ENCODE data around the gene MPZL3. TPM values are rescaled to one million over a fixed set of nuclear protein-coding genes. Genes with fewer than 3 reads are reported as not detected.
A peak's percentile ranks its signal among the peaks of the same experiment; 100 is the strongest.

The MPZL3 gene, protein sequence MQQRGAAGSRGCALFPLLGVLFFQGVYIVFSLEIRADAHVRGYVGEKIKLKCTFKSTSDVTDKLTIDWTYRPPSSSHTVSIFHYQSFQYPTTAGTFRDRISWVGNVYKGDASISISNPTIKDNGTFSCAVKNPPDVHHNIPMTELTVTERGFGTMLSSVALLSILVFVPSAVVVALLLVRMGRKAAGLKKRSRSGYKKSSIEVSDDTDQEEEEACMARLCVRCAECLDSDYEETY
- total RNA-seq = 10 to 100 TPM; 52.7 to 72.0 (median 56.4) TPM

DNA sequence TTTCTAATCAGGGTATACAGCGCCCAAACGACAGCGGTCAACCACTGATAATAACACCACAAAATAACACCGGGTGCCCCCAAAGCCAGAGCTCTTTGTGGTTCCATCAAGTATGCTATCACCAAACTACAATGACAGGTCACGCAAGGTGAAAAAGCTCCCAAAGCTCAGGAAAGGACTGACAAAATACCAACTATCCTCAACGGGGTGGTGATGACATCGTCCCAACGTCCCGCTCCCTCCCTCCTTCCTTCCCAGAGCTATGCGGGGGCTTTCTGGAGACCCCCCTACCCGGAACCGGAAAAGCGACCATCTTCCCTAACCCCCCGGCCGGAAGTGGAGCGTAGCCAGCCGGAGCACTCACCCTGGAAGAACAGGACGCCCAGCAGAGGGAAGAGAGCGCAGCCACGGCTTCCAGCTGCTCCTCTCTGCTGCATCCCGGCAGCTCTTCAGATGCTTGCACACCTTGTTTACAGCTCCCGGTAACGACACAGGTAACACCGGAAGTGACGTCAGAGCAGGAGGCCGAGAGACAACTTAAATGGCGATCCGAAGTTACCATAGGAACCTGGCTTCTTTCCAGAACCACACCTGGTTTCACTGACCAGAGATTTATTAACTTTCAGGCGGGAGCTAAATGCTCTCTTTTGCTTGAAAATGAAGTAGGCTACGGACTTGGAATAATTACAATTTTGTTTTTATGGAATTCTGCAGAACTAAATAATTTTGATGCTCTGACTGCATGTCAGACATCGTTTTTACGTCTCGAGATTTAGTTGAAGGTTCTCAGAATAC is at the start of gene MPZL3:
Gene MPZL3, minus strand, starts transcription at position 508 of the 795 bp plus-strand sequence. Its CDS starts 71 bp downstream, at position 437.
- no peaks in the 10 kb centered on the region for H3K9me3 Mint-ChIP-seq
- ATAC-seq (peak; percentile 67 to 73), DNase-seq (peak; percentile 75)
- H3K4me1 Mint-ChIP-seq (ENCODE audit: low read depth) = peaks cover 42% of the 10 kb centered on the region
- peaks cover 15% of the 10 kb centered on the region for H3K36me3 Mint-ChIP-seq (ENCODE audit: insufficient read depth)
- H3K4me3 Mint-ChIP-seq = peak within 1 kb of the TSS; percentile 97
- H3K27me3 Mint-ChIP-seq (ENCODE audit: low read depth) = no peaks in the 10 kb centered on the region

DNA sequence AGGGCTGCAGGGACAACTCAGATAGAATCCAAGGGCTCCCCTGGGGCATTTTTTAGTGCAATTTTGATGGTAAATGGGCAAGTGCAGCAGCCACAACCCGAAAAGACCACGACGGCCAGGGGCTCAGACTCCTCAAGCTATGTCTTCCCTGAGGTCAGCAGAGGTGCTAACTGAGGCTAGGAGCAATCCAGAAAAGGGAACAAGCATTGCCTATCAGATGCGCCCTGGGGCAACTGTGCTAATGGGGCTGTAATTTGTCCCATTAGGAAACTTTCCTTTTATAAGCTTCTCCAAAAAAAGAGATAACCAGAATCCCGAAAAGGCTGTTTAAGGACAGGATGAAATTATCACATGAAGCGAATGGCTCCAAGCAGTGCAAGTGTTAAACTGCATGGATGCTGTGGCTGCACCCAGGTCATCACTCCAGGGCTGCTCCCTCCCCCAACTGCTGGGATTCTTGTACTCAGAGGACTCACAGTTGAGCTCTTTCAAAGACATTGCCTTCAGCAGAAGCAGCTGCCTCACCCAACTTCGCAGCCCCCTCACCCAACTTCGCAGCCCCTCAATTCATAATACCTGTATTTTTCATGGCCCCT is 49.5 kb upstream of the MPZL3 start:
- H3K27me3 Mint-ChIP-seq (ENCODE audit: low read depth) = no peaks in the 10 kb centered on the region
- no peak overlapping the region for H3K4me3 Mint-ChIP-seq
- peaks cover 40% of the 10 kb centered on the region for H3K4me1 Mint-ChIP-seq (ENCODE audit: low read depth)
- DNase-seq (no peak), ATAC-seq (no peak)
- peaks cover 11% of the 10 kb centered on the region for H3K36me3 Mint-ChIP-seq (ENCODE audit: insufficient read depth)
- no peaks in the 10 kb centered on the region for H3K9me3 Mint-ChIP-seq

DNA sequence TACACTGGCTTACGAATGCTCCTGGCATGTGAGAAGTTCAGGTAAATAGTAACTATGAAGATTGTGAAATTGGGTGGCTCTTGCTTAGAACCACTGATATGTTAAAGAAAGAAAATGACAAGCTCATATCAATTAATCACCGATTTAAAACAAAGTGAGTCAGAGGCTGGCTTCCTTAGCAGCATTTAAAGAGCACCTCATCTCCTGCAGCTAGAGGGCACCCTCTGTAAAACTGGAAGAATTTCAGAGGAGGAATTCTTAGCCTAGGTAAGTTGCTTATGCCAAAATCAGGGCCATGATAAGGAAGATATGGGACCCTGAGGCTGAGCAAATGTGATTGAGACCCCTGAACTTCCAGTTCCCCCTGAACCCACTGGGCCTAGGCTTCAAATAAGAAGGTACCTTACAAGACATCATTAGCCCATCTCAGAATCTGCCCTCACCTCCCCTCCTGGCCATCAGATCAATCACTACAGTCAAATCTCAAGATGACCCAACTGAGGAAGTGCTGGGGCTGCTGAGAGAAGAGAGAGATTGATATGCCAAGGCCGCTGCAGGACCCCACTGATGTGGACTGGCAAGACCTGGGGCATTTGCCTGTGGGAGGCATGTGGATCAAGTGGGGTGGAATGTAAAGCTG is 43.8 kb upstream of the MPZL3 start:
- Mint-ChIP-seq H3K27me3 (ENCODE audit: low read depth) (no peaks in the 10 kb centered on the region), H3K9me3 (no peaks in the 10 kb centered on the region), H3K4me1 (ENCODE audit: low read depth) (peaks cover 16% of the 10 kb centered on the region), H3K36me3 (ENCODE audit: insufficient read depth) (no peaks in the 10 kb centered on the region), H3K4me3 (no peak overlapping the region)
- ATAC-seq (peak; percentile 82 to 93), DNase-seq (peak; percentile 45)

DNA sequence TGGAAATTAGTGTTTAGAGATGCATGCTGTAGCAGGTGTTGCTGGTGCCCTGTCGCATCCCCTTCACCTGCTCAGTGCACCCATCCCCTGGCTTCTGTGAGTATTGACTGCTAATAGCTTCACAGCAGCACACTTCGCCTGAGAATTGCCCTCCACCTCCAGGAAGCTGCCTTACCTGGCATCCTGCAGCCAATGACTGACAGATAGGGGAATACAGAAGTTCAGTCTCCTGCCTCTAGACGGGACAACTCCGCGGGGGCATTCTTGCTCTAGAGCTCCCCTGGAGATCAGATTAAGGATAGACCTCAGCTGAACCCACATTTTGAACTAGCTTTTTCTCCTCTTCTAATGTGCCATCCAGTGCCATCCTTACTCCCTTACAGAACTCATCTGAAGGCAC is 43.0 kb upstream of the MPZL3 start:
- no peaks in the 10 kb centered on the region for H3K36me3 Mint-ChIP-seq (ENCODE audit: insufficient read depth)
- ATAC-seq (no peak), DNase-seq (no peak)
- H3K9me3 Mint-ChIP-seq = no peaks in the 10 kb centered on the region
- H3K4me3 Mint-ChIP-seq = no peak overlapping the region
- peaks cover 17% of the 10 kb centered on the region for H3K4me1 Mint-ChIP-seq (ENCODE audit: low read depth)
- H3K27me3 Mint-ChIP-seq (ENCODE audit: low read depth) = no peaks in the 10 kb centered on the region

DNA sequence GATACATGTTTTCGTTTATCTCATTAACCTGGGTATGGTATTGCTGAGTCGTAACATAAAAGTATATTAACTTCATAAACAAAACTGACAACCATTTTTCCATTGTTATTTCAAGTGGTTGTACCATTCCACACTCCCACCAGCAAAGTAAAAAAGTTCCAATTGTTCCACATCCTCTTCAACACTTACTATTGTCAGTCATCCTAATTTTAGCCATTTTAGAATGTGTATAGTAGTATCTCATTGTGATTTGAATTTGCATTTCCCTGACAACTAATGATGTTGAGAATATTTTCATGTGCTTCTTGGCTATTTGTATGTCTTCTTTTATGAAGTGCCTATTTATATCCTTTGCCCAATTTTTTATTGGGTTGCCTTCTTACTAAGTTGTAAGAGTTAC is 41.9 kb upstream of the MPZL3 start:
- Mint-ChIP-seq H3K4me1 (ENCODE audit: low read depth) (peaks cover 20% of the 10 kb centered on the region), H3K9me3 (peaks cover 3% of the 10 kb centered on the region), H3K36me3 (ENCODE audit: insufficient read depth) (no peaks in the 10 kb centered on the region), H3K27me3 (ENCODE audit: low read depth) (no peaks in the 10 kb centered on the region), H3K4me3 (no peak overlapping the region)
- DNase-seq (no peak), ATAC-seq (no peak)

DNA sequence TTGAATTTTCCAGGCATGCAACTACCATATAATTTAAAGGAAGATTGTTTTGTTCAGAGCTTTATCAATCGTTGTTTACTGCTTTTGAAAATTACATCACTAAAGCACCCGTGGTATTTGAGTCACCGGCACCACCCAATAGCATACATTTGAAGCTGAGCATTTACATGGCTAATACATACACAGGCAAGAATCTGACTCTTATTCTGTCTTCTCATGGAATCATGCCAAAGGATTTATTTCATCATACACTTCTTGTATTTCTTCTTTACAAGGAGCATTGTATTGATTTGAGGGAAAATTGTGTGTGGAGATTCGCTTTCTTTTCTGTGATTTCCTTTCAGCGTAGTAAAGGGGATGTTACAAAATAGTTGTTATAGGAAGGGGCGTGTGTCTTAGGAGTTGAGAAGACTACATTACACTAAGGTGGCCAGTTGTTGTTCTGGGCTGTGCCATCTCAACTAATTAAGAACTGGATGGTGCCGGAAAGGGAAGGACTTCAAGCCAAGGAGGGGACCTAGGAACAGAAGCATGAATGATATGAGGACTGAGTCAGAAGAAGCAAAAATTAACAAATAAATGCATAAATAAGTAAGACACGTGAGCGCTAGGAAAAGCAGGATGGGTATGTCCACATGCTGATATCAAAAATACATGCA is 39.4 kb upstream of the MPZL3 start:
- no peak for ATAC-seq
- Mint-ChIP-seq H3K36me3 (ENCODE audit: insufficient read depth) (no peaks in the 10 kb centered on the region), H3K27me3 (ENCODE audit: low read depth) (no peaks in the 10 kb centered on the region), H3K4me3 (no peak overlapping the region), H3K4me1 (ENCODE audit: low read depth) (peaks cover 28% of the 10 kb centered on the region), H3K9me3 (peaks cover 3% of the 10 kb centered on the region)
- no peak for DNase-seq

DNA sequence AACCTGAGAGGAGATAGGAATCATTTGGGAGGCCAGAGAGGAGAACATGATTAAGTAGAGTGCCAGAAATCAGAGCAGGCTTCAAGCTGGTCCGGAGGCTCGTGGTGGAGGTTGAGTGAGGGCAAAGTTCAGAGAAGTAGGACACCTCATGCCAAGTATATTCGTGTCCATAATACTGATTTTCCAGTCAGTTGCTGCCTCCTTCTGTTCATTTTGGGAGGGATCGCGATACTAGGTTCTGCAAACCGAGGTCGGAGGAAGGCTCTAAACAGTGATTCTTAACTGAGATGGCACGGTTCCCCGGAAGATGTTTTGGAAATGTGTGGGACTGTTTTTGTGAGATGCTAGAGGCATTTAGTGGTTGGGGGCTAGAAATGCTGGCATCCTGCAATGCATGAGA is 38.8 kb upstream of the MPZL3 start:
- H3K4me3 Mint-ChIP-seq = no peak overlapping the region
- peaks cover 3% of the 10 kb centered on the region for H3K9me3 Mint-ChIP-seq
- DNase-seq (no peak), ATAC-seq (peak; percentile 43 to 58)
- H3K4me1 Mint-ChIP-seq (ENCODE audit: low read depth) = peaks cover 24% of the 10 kb centered on the region
- no peaks in the 10 kb centered on the region for H3K36me3 Mint-ChIP-seq (ENCODE audit: insufficient read depth)
- no peaks in the 10 kb centered on the region for H3K27me3 Mint-ChIP-seq (ENCODE audit: low read depth)

DNA sequence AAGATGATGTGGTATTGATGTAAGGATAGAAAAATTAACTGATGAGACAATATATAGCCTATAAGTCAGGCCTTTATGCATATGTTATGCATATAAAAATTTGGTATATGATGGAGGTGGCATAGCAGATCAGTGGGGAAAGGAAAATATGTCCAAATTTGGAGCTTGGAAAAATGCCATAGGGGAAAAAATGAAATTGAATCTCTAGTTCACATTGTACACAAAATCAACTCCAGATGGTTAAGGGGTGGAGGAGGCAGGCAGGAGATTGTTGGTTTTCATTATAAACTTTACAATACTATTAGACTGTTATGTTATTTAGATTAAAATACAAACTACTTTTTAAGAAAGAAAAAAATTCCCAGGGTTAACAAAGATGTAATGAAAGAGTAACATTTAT is 37.2 kb upstream of the MPZL3 start:
- Mint-ChIP-seq H3K4me3 (no peak overlapping the region), H3K4me1 (ENCODE audit: low read depth) (peaks cover 20% of the 10 kb centered on the region), H3K36me3 (ENCODE audit: insufficient read depth) (no peaks in the 10 kb centered on the region), H3K9me3 (peaks cover 3% of the 10 kb centered on the region), H3K27me3 (ENCODE audit: low read depth) (no peaks in the 10 kb centered on the region)
- ATAC-seq (no peak), DNase-seq (no peak)

DNA sequence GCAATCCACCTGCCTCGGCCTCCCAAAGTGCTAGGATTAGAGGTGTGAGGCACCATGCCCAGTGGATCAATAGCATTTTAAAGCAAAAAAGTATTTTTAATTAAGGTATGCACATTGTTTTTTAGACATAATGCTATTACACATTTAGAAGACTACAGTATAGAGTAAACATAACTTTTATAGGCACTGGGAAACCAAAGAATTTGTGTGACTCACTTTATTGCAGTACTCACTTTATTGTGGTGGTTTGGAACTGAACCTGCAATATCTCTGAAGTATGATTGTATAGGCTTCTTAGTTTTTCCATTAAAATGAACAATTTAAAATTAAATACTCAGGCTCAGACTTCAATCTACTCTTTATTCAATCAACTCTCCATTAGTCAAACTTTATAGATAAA is 34.8 kb upstream of the MPZL3 start:
- ATAC-seq (peak; percentile 47 to 78), DNase-seq (no peak)
- Mint-ChIP-seq H3K9me3 (peaks cover 3% of the 10 kb centered on the region), H3K4me1 (ENCODE audit: low read depth) (peaks cover 20% of the 10 kb centered on the region), H3K27me3 (ENCODE audit: low read depth) (no peaks in the 10 kb centered on the region), H3K4me3 (peak overlapping the region; percentile 24), H3K36me3 (ENCODE audit: insufficient read depth) (no peaks in the 10 kb centered on the region)

DNA sequence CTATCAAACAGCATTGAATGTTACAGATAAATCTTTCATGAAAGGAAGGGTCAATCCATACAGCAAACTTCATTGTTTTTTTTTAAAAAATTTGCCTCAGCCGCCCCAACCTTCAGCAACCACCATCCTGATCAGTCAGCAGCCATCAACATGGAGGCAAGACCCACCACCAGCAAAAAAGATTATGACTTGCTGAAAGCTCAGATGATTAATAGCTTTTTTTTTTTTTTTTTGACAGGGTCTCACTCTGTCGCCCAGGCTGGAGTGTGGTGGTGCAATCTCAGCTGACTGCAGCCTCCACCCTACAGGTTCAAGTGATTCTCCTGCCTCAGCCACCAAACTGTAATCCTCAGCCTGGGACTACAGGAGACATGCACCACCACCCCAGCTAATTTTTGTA is 34.4 kb upstream of the MPZL3 start:
- peaks cover 21% of the 10 kb centered on the region for H3K4me1 Mint-ChIP-seq (ENCODE audit: low read depth)
- H3K27me3 Mint-ChIP-seq (ENCODE audit: low read depth) = no peaks in the 10 kb centered on the region
- H3K9me3 Mint-ChIP-seq = peaks cover 3% of the 10 kb centered on the region
- peak in 1 of 2 donors; percentile 26 for ATAC-seq
- DNase-seq = no peak
- no peak overlapping the region for H3K4me3 Mint-ChIP-seq
- no peaks in the 10 kb centered on the region for H3K36me3 Mint-ChIP-seq (ENCODE audit: insufficient read depth)

DNA sequence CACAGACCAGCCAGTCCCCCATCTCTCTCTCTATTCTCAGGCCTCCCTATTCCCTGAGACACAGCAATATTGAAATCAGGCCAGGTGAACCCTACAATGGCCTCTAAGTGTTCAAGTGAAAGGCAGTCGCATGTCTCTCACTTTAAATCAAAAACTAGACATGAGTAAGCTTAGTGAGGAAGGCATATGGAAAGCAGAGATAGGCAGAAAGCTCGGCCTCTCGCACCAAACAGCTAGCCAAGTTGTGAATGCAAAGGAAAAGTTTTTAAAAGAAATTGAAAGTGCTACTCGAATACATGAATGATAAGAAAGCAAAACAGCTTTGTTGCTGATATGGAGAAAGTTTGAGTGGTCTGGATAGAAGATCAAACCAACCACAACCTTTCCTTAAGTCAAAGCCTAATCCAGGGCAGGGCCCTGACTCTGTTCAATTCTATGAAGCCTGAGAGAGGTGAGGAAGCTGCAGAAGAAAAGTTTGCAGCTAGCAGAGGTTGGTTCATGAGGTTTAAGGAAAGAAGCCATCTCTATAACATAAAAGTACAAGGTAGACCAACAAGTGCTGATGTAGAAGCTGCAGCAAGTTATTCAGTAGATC is 31.7 kb upstream of the MPZL3 start:
- Mint-ChIP-seq H3K4me3 (no peak overlapping the region), H3K4me1 (ENCODE audit: low read depth) (peaks cover 20% of the 10 kb centered on the region), H3K36me3 (ENCODE audit: insufficient read depth) (no peaks in the 10 kb centered on the region), H3K9me3 (no peaks in the 10 kb centered on the region), H3K27me3 (ENCODE audit: low read depth) (no peaks in the 10 kb centered on the region)
- ATAC-seq = peak; percentile 68 to 90
- no peak for DNase-seq

DNA sequence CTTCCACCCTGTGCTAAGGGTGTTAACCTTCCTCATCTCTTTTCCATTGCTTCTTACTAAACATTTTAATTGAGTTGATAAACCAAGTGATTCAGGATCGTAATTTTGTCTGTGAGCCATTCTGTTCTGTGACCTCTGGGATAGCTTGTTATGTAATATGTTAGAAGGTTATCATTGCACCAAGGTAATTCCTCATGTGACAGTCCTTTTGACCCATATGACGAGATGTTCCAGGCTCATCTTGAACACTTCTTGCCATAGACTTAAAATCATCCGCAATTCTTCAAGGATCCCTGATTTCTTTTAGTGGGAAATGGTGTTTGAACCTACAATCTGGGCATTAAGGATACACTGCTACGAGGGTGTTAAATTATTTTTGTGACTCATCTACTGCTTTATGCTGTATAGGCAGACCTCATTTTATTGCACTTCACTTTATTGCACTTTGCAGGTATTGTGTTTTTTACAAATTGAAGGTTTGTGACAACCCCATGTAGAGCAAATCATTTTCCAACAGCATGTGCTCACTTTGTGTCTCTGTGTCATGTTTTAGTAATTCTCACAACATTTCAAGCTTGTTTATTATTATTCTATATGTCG is 31.0 kb upstream of the MPZL3 start:
- Mint-ChIP-seq H3K4me1 (ENCODE audit: low read depth) (peaks cover 22% of the 10 kb centered on the region), H3K36me3 (ENCODE audit: insufficient read depth) (no peaks in the 10 kb centered on the region), H3K9me3 (no peaks in the 10 kb centered on the region), H3K27me3 (ENCODE audit: low read depth) (no peaks in the 10 kb centered on the region), H3K4me3 (no peak overlapping the region)
- no peak for ATAC-seq
- no peak for DNase-seq

DNA sequence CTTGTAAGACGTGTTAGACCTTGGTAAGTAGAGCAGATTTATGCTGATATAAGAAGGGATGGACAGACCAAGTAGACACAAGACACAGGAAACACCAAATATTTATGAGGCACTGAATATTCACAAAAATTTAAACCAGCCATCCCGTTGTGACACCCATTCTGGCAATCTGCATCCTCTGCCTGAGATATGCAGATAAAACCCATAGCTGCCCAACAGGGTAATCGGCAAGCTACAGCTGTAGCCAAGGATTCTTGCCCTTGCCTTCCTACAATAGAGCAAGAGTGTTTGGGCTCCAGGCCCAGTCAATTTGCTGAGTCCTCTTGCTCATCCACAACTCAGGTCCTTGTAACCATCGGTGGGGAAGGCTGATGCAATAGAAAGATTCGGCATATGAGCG is 30.4 kb upstream of the MPZL3 start:
- no peaks in the 10 kb centered on the region for H3K9me3 Mint-ChIP-seq
- DNase-seq (no peak), ATAC-seq (no peak)
- H3K27me3 Mint-ChIP-seq (ENCODE audit: low read depth) = no peaks in the 10 kb centered on the region
- no peak overlapping the region for H3K4me3 Mint-ChIP-seq
- H3K4me1 Mint-ChIP-seq (ENCODE audit: low read depth) = peaks cover 22% of the 10 kb centered on the region
- H3K36me3 Mint-ChIP-seq (ENCODE audit: insufficient read depth) = no peaks in the 10 kb centered on the region

Measured in activated T-cell treated with anti-CD3 and anti-CD28 coated beads, Interleukin-2, amount 50 U/mL, for 4 hours (primary cell).